Measurements from ENCODE around the gene PLXDC1.

DNA sequence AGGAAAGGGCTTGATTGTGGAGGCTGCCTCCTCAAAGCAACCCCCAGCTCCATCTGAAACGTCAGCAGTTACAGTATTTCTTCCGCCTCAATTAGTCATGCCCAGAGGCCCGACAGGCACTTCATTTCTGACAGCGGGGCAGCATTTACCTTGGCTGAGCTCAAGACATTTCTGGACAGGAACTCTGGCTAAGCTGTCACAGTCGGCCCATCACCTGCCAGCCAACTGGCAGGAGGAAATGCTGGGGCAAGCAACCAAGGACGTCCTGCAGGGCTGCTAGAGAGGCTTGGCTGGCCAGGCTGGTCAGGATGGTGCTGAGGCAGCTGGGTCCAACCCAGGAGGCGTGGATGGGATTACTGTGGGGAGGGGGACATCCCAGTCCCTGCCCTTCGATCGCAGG lies 27.8 kb downstream of the PLXDC1 start:
- TF ChIP-seq, protein P1, sequence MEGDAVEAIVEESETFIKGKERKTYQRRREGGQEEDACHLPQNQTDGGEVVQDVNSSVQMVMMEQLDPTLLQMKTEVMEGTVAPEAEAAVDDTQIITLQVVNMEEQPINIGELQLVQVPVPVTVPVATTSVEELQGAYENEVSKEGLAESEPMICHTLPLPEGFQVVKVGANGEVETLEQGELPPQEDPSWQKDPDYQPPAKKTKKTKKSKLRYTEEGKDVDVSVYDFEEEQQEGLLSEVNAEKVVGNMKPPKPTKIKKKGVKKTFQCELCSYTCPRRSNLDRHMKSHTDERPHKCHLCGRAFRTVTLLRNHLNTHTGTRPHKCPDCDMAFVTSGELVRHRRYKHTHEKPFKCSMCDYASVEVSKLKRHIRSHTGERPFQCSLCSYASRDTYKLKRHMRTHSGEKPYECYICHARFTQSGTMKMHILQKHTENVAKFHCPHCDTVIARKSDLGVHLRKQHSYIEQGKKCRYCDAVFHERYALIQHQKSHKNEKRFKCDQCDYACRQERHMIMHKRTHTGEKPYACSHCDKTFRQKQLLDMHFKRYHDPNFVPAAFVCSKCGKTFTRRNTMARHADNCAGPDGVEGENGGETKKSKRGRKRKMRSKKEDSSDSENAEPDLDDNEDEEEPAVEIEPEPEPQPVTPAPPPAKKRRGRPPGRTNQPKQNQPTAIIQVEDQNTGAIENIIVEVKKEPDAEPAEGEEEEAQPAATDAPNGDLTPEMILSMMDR (conservative IDR thresholded peaks at IDR 0.05; ENCODE audit: low read depth in 2 of 2) = no peak
- TF ChIP-seq JUNB (IDR thresholded peaks at IDR 0.05; ENCODE audit: unreplicated experiment) (no peak), EZH2 (IDR thresholded peaks at IDR 0.05; ENCODE audit: low read depth, unreplicated experiment) (no peak), NANOG (IDR thresholded peaks at IDR 0.05; ENCODE audit: borderline replicate concordance) (no peak)
